Islet precursor cell (in vitro differentiated cells): ENCODE results near the gene GMDS.

ENCODE experiments used
- DNase-seq: peaks from one replicate; pipeline ENCODE4 v3.0.0-alpha.2; 2018

The GMDS gene

DNA sequence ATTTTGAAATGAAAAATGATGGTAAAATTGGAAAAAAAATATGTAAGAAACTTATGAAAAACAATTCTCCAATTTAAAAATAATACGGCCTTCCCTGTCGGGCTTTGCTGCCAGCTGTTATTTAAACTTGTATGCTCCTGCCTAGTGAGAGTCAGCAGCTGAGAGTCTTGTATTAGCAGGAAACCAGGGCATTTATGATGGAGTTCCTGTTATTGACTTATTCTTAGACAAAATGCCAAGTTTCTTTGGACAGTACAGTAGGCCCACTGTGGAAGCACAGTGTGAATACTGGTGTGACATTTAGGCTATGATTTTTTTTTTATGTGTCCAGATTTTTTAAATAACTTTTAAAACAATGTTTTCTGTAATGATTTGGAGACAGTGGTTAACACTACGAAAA is 42.1 kb downstream of the GMDS start:
- no peak for DNase-seq

DNA sequence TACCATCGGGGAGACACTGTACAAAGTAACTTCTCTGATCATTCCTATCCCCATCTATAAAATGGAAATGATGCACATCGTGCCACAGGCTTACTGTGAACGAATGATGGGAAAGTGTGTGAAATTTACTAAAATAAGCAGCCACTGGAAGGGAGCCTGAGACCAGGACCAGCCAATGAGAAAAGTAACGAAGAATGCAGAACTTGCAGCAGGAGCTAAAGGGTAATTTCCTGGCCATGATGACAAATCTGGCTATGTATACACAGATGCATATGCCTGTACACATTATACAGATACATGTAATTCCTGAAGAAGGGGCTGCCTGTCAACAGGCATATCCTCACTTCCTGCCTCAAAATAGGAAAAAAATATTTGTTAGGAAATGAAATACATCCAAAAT is 47.4 kb downstream of the GMDS start:
- DNase-seq: no peak

DNA sequence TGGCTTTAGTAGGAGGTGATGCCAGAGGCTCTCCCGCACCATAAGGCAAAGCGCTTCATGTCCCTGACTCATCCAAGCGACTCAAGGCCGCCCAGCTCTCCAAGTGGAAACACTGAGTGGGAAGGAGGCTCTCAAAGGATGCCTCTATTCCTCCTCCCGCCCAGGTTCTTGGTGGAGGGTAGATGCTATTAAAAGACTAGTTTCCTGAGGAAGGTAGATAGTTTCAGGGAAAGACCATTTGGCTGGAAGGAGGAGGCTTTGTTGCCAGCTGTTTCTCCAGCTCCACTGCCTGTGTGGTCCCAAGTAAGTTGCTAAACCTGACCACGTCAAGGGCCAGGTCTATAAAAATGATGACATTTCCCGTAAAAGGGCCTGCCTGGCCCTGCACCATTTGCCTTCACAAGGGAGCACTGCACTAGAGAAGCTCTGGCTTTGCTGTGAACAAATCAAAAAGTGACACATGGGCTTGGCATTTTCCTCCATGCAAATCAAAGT is 48.2 kb downstream of the GMDS start:
- peak; percentile 86 for DNase-seq

GRCh38 chr6:2196079-2196679 is 49.2 kb downstream of the GMDS start:
- DNase-seq: no peak

GRCh38 chr6:2194643-2195042 is 50.8 kb downstream of the GMDS start:
- DNase-seq: no peak

GRCh38 chr6:2193931-2194330 is 51.5 kb downstream of the GMDS start:
- no peak for DNase-seq

DNA sequence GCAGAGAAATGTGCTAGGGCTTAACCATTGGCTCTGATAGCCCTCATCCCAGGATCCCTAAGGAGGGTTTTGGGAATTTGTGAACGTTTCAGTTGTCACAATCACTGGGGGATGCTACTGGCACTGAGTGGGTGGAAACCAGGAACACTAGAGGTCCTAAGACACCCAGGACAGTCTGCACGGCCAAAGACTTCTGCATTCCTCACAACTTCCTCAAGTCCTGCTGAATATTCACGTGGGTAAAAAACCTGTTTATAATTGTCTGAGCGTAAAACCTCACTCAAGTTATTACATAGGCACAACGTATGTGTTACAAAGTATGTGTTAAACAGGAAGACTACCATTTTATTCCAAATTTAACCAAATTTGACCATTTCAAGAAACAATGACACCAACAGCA is 52.4 kb downstream of the GMDS start:
- DNase-seq: no peak

- no peak for DNase-seq
These were observed 54.0 kb downstream of the GMDS start for GRCh38 chr6:2191390-2191740.

DNA sequence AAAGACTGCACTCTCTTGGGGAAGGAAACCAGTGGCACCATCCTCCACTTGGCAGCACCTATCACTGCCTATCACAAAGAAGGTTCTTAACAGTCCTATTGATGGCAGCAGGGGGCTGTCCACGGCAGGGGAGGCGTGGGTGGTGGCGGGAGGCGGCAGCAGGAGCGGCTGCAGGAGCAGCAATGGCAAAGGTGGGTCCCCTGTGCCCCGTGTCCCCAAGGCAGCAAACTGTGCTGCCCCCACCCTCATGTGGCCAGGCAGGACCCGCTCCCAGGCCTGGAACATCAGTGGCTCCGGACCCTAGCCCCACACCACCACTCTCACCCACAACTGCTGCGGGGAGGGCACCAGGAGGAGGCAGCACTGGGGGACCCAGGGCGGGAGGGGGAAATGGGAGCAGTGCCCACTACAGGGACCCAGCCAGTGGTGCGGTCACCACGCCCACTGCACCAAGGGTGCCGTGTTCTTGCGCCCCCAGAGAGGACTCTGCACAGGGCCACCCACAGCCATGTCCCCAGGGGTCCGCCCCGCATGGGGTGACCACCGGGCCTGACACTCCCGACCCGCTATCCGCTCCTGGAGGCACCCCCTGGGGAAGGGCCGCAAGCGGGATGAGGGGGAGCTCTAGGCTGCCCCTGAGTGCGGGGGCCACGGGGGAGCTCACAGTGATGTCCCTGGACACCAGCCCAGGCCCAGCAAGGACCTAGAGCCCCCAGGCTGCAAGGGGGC is 54.6 kb downstream of the GMDS start:
- no peak for DNase-seq

GRCh38 chr6:2188856-2189384 is 56.5 kb downstream of the GMDS start:
- DNase-seq: no peak

GRCh38 chr6:2188397-2188796 is 57.0 kb downstream of the GMDS start:
- no peak for DNase-seq

DNA sequence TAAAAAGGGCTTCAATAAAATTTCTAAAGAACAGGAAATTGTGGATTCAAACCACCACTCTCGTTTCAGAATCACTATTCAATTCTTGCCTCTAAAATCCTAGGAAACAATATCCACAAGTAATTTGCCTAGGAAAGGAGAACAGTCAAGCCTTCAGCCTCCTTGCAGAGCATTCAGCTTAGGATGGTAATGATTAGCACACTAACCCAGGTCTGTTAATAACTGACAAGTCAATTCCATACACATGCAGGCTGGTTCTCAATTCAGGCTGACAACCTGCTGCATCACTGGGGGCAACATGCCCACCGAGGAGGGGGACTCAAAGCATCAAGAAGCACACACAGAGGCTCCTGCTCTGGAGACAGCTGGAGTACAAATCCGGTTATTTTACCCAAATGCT is 57.6 kb downstream of the GMDS start:
- DNase-seq: no peak

GRCh38 chr6:2186516-2186915 is 58.9 kb downstream of the GMDS start:
- DNase-seq: no peak

GRCh38 chr6:2185466-2185865 is 59.9 kb downstream of the GMDS start:
- no peak for DNase-seq

- DNase-seq: no peak
These were observed 60.5 kb downstream of the GMDS start for GRCh38 chr6:2184700-2185455.

GRCh38 chr6:2183752-2184151 is 61.7 kb downstream of the GMDS start:
- DNase-seq: no peak

- DNase-seq: no peak
These were observed 62.2 kb downstream of the GMDS start for GRCh38 chr6:2183246-2183645.

- no peak for DNase-seq
These were observed 63.2 kb downstream of the GMDS start for GRCh38 chr6:2182251-2182650.

- DNase-seq: no peak
These were observed 63.8 kb downstream of the GMDS start for GRCh38 chr6:2181567-2181966.

- no peak for DNase-seq
These were observed 65.5 kb downstream of the GMDS start for GRCh38 chr6:2179950-2180349.

DNA sequence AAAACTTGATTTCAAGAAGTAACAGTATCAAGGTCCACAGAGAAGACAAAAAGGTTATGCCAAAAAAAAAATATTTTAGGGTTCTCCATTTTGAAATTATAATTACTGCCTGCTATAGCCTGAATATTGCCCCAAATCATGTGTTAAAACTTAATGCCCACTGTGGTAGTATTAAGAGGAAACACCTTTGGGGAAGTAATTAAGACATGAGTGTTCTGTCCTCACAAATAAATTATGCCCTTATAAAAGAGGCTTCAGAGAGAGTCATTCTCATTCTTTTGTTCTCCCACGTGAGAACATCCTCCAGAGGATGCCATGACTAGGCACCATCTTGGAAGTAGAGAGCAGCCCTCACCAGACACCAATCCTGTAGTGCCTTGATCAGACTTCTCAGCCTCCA is 66.2 kb downstream of the GMDS start:
- DNase-seq: no peak

GRCh38 chr6:2178125-2178524 is 67.3 kb downstream of the GMDS start:
- DNase-seq: no peak

- no peak for DNase-seq
These were observed 69.6 kb downstream of the GMDS start for GRCh38 chr6:2175825-2176224.
